Adipose tissue (tissue), 3 donors: ENCODE data around the gene HIF1AN. TPM values are rescaled to one million over a fixed set of nuclear protein-coding genes. Genes with fewer than 3 reads are reported as not detected.
"Not testable (repeated sequence)": the region's sequence is repeated elsewhere in the genome, so short reads cannot be mapped to it uniquely, and the experiment has no call there.

Experiments used
- H3K27ac ChIP-seq: one replicate; pipeline ENCODE4 v1.5.1; 2013; ENCODE audit warnings: low read depth, low read length
- WGBS, 3 donors: extraction: QIAGEN DNeasy Blood & Tissue Kit; methylation state at CpG; one replicate each; pipeline ENCODE4 v1.1.7; 2013; 5-methylcytosine and 5-hydroxymethylcytosine counted together
- polyA plus RNA-seq, 3 donors: library from polyadenylated mRNA; stranded (reverse); fragments of 200-250 nt; gene quantifications; one replicate each; pipeline ENCODE4 v1.2.3, GENCODE V29; 2013
- donor health status: healthy with polysubstance abuse.
- donor health status: Bipolar disorder and iron deficiency.
- donor health status: healthy.

HIF1AN gene
- polyA plus RNA-seq, 3 donors: 4.8 to 9.4 (median 7.3) TPM

GRCh38 chr10:100554902-100555301 lies 19.2 kb downstream of the HIF1AN start:
- WGBS, 3 donors: 24 to 99% (median 79%) methylated on average over 2 of the region's 2 CpGs
- H3K27ac ChIP-seq: no peak overlapping the region

- WGBS, 3 donors: 85 to 100% (median 95%) methylated on average over 1 of the region's 1 CpG
- H3K27ac ChIP-seq: no peak overlapping the region
Measured at GRCh38 chr10:100560248-100560647, 24.5 kb downstream of the HIF1AN start.

- H3K27ac ChIP-seq: no peak overlapping the region
- WGBS, 3 donors: 65 to 71% (median 65%) methylated on average over 2 of the region's 2 CpGs
Measured at GRCh38 chr10:100561005-100561404, 25.3 kb downstream of the HIF1AN start.

GRCh38 chr10:100562008-100562672 lies 26.4 kb downstream of the HIF1AN start:
- 3 to 9% (median 5%) methylated on average over 61 to 62 of the region's 62 CpGs for WGBS, 3 donors
- H3K27ac ChIP-seq: no peak overlapping the region

- 58 to 64% (median 63%) methylated on average over 9 of the region's 9 CpGs for WGBS, 3 donors
- no peak overlapping the region for H3K27ac ChIP-seq
Measured at GRCh38 chr10:100565206-100565985, 29.7 kb downstream of the HIF1AN start.

- WGBS, 3 donors: 28 to 60% (median 44%) methylated on average over 3 of the region's 3 CpGs
- no peak overlapping the region for H3K27ac ChIP-seq
Measured at GRCh38 chr10:100566561-100566960, 30.8 kb downstream of the HIF1AN start.

- WGBS, 3 donors: 34 to 44% (median 42%) methylated on average over 10 to 11 of the region's 11 CpGs
- no peak overlapping the region for H3K27ac ChIP-seq
Measured at GRCh38 chr10:100567249-100567648, 31.5 kb downstream of the HIF1AN start.

GRCh38 chr10:100567826-100568225 lies 32.1 kb downstream of the HIF1AN start:
- 23 to 30% (median 23%) methylated on average over 6 of the region's 6 CpGs for WGBS, 3 donors
- no peak overlapping the region for H3K27ac ChIP-seq

GRCh38 chr10:100568912-100569311 lies 33.2 kb downstream of the HIF1AN start:
- H3K27ac ChIP-seq: no peak overlapping the region
- 78 to 90% (median 81%) methylated on average over 3 of the region's 3 CpGs for WGBS, 3 donors

GRCh38 chr10:100569687-100570481 lies 34.1 kb downstream of the HIF1AN start:
- no peak overlapping the region for H3K27ac ChIP-seq
- 14 to 20% (median 16%) methylated on average over 28 of the region's 28 CpGs for WGBS, 3 donors

GRCh38 chr10:100570506-100570905 lies 34.8 kb downstream of the HIF1AN start:
- 54 to 69% (median 69%) methylated on average over 8 of the region's 8 CpGs for WGBS, 3 donors
- H3K27ac ChIP-seq: no peak overlapping the region

GRCh38 chr10:100571084-100571856 lies 35.5 kb downstream of the HIF1AN start:
- WGBS, 3 donors: 81 to 87% (median 83%) methylated on average over 24 of the region's 24 CpGs

GRCh38 chr10:100575146-100575545 lies 39.4 kb downstream of the HIF1AN start:
- H3K27ac ChIP-seq: not testable (repeated sequence)

More at GRCh38 chr10:100571084-100571856, 35.5 kb downstream of the HIF1AN start:
- no peak overlapping the region for H3K27ac ChIP-seq

GRCh38 chr10:100575585-100576281 lies 40.0 kb downstream of the HIF1AN start:
- WGBS, 3 donors: 74 to 78% (median 75%) methylated on average over 8 of the region's 8 CpGs
- no peak overlapping the region for H3K27ac ChIP-seq

More at GRCh38 chr10:100575146-100575545, 39.4 kb downstream of the HIF1AN start:
- 73 to 78% (median 76%) methylated on average over 7 of the region's 7 CpGs for WGBS, 3 donors

GRCh38 chr10:100576282-100576635 lies 40.5 kb downstream of the HIF1AN start:
- 66 to 86% (median 77%) methylated on average over 5 of the region's 5 CpGs for WGBS, 3 donors
- no peak overlapping the region for H3K27ac ChIP-seq

GRCh38 chr10:100579261-100580090 lies 43.7 kb downstream of the HIF1AN start:
- H3K27ac ChIP-seq: no peak overlapping the region
- 68 to 73% (median 72%) methylated on average over 9 of the region's 9 CpGs for WGBS, 3 donors

GRCh38 chr10:100586959-100587358 lies 51.2 kb downstream of the HIF1AN start:
- no peak overlapping the region for H3K27ac ChIP-seq
- WGBS, 3 donors: 14 to 29% (median 25%) methylated on average over 1 of the region's 1 CpG
